Calu3 (cell line): Measurements from ENCODE around the gene ASPDH. TPM values are rescaled to one million over a fixed set of nuclear protein-coding genes. Genes with fewer than 3 reads are reported as not detected.

Source experiments
- BruUV-seq: library from RNA; stranded (reverse); fragments of 400-500 nt; replicated peaks from 2 replicates; lab custom pipeline; 2021; lab: Mats Ljungman, UMichigan
- CTCF ChIA-PET: fragments of 300-600 bp; sonication (Branson Sonifier 250); formaldehyde crosslinking; loops from one replicate; lab custom pipeline; 2022; ENCODE audit warnings: antibody characterized with exemption; lab: Charles Lee
- DNase-seq: peaks from one replicate; pipeline ENCODE4 v3.0.0; 2022
- H3K27ac Mint-ChIP-seq: one replicate; pipeline ENCODE4 v1.8.0; 2022; ENCODE audit warnings: mixed read lengths; ENCODE audit not compliant: unreplicated experiment
- H3K27me3 Mint-ChIP-seq: one replicate; pipeline ENCODE4 v1.8.0; 2022; ENCODE audit warnings: mixed read lengths; ENCODE audit not compliant: unreplicated experiment
- H3K36me3 Mint-ChIP-seq: one replicate; pipeline ENCODE4 v1.8.0; 2022; ENCODE audit warnings: mild to moderate bottlenecking, moderate library complexity, mixed read lengths; ENCODE audit not compliant: insufficient read depth, unreplicated experiment
- H3K4me1 Mint-ChIP-seq: one replicate; pipeline ENCODE4 v1.8.0; 2022; ENCODE audit warnings: mild to moderate bottlenecking, low read depth, mixed read lengths; ENCODE audit not compliant: unreplicated experiment
- H3K4me3 Mint-ChIP-seq: one replicate; pipeline ENCODE4 v1.8.0; 2022; ENCODE audit warnings: mild to moderate bottlenecking, low read depth, moderate library complexity, mixed read lengths; ENCODE audit not compliant: unreplicated experiment
- H3K9me3 Mint-ChIP-seq: one replicate; pipeline ENCODE4 v1.8.0; 2022; ENCODE audit warnings: low read depth, mixed read lengths; ENCODE audit not compliant: unreplicated experiment
- intact Hi-C: fragments of 100-400 bp; cut with micrococcal nuclease; formaldehyde crosslinking; loops from one replicate; pipeline ENCODE4 v1.10.0; 2022; ENCODE audit not compliant: unreplicated experiment
- total RNA-seq: library from RNA; stranded (reverse); gene quantifications from 2 replicates; pipeline ENCODE4 v1.2.3, GENCODE V29; 2022
- TF ChIP-seq, protein P1 (sequence below): fragments of 200-600 bp; IDR thresholded peaks from one replicate; pipeline ENCODE4 v1.8.0; 2022; ENCODE audit warnings: antibody characterized with exemption; ENCODE audit not compliant: unreplicated experiment

ASPDH gene
- total RNA-seq, 1 experiment from 2014 or later = not detected

DNA sequence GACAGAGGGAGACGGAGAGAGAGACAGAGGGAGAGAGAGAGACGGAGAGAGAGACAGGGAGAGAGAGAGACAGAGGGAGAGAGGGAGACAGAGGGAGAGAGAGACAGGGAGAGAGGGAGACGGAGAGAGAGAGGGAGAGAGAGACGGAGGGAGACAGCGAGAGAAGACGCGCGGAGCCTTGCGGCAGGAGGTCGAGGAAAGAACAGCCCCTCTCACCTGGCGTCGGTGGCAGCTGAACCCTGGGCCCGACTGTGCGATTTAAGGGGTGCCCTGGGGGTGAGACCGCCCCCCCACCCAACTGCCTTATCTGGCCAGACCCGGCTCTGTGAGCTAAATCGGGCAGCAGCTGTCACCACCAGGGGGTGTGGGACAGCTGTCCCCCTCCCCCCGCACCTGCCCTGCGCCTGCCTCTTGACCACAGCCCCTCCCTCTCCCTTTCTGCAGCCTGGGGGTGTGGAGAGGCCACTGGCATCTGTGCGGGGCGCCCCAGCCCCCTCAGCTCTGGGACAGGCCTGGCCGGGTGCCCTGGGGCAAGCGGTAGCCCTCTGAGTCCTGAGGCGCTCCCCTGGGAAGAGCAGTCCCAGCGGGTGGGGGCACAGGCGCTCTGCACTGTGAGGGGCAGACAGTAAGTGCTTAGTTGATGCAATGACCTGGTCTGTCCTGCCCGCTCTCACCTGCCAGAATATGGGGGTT is 13.5 kb downstream of the ASPDH start:
- CTCF ChIA-PET = interaction anchor here (0.8 kb wide), 1 partner anchor 11 kb away, joined by 3 read pairs; the partner anchor contains the start of gene JOSD2
- DNase-seq = peak; percentile 44
- no peak overlapping the region for H3K4me3 Mint-ChIP-seq
- no peaks in the 10 kb centered on the region for H3K4me1 Mint-ChIP-seq
- no peak overlapping the region for H3K27ac Mint-ChIP-seq
- intact Hi-C loops = no loop called here
- no peaks in the 10 kb centered on the region for H3K9me3 Mint-ChIP-seq
- H3K36me3 Mint-ChIP-seq = no peaks in the 10 kb centered on the region
- no TSS peak for BruUV-seq
- TF ChIP-seq, protein P1, sequence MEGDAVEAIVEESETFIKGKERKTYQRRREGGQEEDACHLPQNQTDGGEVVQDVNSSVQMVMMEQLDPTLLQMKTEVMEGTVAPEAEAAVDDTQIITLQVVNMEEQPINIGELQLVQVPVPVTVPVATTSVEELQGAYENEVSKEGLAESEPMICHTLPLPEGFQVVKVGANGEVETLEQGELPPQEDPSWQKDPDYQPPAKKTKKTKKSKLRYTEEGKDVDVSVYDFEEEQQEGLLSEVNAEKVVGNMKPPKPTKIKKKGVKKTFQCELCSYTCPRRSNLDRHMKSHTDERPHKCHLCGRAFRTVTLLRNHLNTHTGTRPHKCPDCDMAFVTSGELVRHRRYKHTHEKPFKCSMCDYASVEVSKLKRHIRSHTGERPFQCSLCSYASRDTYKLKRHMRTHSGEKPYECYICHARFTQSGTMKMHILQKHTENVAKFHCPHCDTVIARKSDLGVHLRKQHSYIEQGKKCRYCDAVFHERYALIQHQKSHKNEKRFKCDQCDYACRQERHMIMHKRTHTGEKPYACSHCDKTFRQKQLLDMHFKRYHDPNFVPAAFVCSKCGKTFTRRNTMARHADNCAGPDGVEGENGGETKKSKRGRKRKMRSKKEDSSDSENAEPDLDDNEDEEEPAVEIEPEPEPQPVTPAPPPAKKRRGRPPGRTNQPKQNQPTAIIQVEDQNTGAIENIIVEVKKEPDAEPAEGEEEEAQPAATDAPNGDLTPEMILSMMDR = peak; percentile 30
- no peaks in the 10 kb centered on the region for H3K27me3 Mint-ChIP-seq

DNA sequence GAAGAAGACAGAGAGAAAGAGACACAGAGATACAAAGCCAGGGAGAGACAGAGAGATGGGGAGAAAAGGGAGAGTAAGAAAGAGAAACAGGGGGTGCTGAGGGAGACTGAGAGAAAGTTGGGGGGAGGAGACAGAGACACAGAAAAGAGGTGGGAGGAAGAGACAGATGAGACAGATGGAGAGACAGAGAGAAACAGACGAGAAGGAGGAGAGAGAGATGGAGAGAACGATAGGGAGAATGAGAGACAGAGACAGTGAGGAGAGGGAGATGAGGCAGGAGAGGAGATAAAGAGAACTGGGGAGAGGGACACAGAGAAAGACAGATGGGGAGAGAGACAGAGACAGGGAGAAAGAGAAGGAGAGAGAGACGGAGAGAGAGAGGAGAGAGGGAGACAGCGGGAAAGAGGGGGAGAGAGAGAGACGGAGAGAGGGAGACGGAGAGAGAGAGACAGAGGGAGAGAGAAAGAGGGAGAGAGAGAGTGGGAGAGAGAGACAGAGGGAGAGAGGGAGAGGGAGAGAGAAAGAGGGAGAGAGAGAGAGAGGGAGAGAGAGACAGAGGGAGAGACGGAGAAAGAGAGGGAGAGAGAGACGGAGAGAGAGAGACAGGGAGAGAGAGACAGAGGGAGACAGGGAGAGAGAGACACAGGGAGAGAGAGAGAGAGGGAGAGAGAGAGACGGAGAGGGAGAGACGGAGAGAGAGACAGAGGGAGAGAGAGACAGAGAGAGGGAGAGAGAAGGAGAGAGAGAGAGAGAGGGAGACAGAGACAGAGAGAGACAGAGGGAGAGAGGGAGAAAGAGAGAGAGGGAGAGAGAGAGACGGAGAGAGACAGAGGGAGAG is 15.3 kb downstream of the ASPDH start:
- DNase-seq = no peak
- no peaks in the 10 kb centered on the region for H3K27me3 Mint-ChIP-seq
- H3K4me1 Mint-ChIP-seq = no peaks in the 10 kb centered on the region
- no peaks in the 10 kb centered on the region for H3K9me3 Mint-ChIP-seq
- TF ChIP-seq, protein P1 = no peak
- CTCF ChIA-PET = no interaction called here
- H3K4me3 Mint-ChIP-seq = no peak overlapping the region
- H3K36me3 Mint-ChIP-seq = no peaks in the 10 kb centered on the region
- BruUV-seq = no TSS peak
- no peak overlapping the region for H3K27ac Mint-ChIP-seq
- intact Hi-C loops = no loop called here

DNA sequence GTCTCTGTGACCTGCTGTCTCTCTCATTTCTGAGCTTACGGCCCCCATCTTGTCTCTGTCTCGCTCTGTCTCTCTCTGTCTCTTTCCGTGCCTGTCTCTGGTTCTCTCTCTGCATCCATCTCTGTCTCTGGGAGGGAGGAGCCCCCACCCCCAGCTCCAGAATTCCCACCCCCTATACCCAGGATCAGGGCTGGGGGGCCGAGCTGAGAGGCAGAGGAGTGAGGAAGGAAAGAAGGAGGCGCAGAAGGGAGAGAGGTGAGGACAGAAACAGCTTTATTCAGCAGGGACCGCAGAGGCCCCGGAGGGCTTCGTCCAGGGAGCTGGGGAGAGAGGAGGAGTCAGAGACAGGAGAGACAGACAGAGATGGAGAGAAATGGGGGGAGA is 16.7 kb downstream of the ASPDH start:
- no peak overlapping the region for H3K4me3 Mint-ChIP-seq
- H3K27ac Mint-ChIP-seq = no peak overlapping the region
- CTCF ChIA-PET = interaction anchor here (0.5 kb wide), 1 partner anchor 345 kb away, joined by 3 read pairs; no protein-coding TSS in a partner anchor
- BruUV-seq = no TSS peak
- no peak for DNase-seq
- TF ChIP-seq, protein P1 = no peak
- intact Hi-C loops = no loop called here
- H3K4me1 Mint-ChIP-seq = peaks cover 3% of the 10 kb centered on the region
- H3K9me3 Mint-ChIP-seq = no peaks in the 10 kb centered on the region
- H3K27me3 Mint-ChIP-seq = peaks cover 9% of the 10 kb centered on the region
- peaks cover 4% of the 10 kb centered on the region for H3K36me3 Mint-ChIP-seq

DNA sequence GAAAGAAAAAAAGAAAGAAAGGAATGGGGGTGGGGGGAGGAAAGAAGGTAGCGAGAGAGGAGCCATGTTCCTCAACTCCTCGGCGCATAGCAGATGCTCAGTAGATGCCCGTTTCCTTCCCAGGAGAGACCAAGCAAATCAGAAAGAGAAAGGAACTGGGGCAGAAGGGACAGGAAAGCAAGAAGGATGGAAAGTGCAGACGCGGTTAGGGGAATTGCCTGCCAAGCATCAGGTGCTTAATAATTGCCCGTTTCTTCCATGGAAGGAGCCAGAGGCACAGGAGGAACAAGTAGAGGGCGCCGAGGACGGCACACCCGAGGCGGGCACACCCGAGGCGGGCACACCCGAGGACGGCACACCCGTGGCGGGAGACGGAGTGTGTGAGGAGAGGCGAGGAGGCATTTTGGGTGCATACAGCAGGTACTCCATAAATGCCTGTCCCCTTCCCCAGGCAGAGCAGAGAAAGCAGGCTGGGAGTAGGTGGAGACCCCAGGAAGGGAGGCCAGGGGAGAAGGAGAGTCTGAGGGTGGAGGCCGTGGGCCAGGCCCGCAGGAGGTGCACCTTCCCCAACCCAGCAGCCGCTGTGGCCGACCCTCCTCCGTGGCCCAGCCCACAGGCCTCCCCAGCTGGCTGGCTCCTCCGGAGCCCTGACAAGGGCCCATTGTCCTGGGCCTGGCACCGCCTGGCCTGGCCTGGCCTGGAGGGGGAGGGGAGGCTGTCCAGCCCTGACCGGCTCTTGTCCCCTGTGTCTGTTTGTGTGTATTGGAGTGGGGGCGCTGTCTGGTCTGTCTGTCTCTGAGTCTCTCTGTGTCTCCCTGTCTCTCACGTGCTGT is 17.3 kb downstream of the ASPDH start:
- no TSS peak for BruUV-seq
- TF ChIP-seq, protein P1 = no peak
- Mint-ChIP-seq H3K4me3 (no peak overlapping the region), H3K4me1 (peaks cover 9% of the 10 kb centered on the region), H3K9me3 (no peaks in the 10 kb centered on the region), H3K36me3 (peaks cover 8% of the 10 kb centered on the region), H3K27me3 (peaks cover 15% of the 10 kb centered on the region), H3K27ac (no peak overlapping the region)
- peak; percentile 85 for DNase-seq
- CTCF ChIA-PET = interaction anchor here (0.5 kb wide), 1 partner anchor 229 kb away, joined by 3 read pairs; no protein-coding TSS in a partner anchor
- intact Hi-C loops = no loop called here
